GM19324 (cell line): ENCODE results near the gene DNAJC5.
"Not testable (repeated sequence)": the region's sequence is repeated elsewhere in the genome, so short reads cannot be mapped to it uniquely, and the experiment has no call there.

Experiments
- ATAC-seq: cut with Tn5 transposase; IDR thresholded peaks from one replicate; pipeline ENCODE4 v1.9.1; 2021; ENCODE audit warnings: mild to moderate bottlenecking, moderate library complexity; ENCODE audit not compliant: unreplicated experiment, low FRiP score

Gene DNAJC5, protein sequence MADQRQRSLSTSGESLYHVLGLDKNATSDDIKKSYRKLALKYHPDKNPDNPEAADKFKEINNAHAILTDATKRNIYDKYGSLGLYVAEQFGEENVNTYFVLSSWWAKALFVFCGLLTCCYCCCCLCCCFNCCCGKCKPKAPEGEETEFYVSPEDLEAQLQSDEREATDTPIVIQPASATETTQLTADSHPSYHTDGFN

DNA sequence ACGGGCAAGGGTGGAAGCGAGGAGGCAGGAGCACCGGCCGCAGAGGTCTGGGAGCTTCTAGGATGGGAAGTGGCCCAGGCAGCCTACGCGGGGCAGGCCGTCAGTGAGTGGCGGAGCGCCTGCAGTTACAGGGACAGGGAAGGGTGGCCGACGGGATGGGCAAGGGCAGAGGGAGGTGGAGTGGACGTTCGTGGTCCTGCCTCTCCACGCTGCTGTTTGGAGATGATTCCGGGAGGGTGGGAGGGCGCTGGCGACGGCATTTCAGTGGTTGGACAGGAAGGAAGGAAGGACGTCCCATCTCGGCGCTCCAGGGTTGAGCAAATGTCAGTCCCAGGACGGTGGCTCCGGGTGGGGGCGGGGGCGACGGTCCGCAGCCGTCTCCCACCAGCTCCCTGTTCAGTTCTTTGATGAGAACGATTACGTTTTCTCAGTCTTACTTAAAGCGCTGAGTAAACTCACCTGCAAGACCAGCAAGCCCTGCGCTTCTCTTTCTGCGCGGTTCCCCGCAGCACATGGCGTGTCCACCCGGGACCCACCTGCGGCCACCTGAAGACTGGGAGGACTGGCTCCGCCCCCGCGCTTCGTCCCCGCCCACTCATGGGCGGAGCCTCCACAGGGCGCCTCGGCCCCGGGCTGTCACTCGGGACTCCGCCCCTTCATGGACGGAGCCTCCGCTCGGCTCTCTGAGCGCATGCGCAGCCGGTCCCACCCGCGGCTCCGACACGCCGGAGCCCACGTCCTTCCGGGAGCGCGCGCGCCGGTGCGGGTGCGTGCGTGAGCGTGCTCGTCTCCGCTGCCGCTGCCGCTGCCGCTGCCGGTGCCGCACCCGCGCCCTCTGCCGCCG is at the start of gene DNAJC5:
DNAJC5 (plus strand) TSS at position 769 of the 844 bp plus-strand sequence. CDS start 33,220 bp downstream, outside the sequence.
- peak; percentile 93 for ATAC-seq

DNA sequence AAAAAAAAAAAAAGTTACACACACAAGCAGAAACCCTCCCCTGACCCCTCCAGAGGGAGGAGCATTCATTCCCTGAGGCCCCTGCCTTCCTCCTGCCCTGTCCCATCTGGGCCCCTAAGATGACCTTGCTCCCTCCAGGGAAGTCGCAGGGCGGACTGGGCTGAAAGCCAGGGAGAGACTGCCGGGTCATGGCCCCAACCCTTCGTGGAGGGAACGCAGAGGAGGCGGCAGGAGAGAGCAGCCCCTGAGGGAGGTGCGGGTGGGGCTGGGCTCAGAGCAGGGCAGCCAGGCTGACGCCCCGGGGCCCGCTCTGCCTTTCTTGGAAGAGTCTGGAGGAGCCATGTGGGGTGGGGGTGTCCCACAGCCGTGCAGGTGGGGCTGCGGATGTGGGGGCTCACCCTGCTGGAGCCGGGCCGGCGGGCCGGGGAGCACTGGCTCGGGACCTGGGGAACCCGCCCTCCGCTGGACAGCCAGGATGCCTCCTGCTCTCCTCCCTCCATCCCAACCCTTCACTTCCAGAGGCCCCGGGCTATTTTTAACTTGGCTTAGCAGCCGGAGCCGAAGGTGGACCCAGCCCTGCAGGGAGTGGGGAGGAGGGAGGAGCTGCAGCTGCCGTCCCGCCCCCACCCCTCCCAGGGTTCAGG is 48.7 kb upstream of the DNAJC5 start:
- no peak for ATAC-seq

DNA sequence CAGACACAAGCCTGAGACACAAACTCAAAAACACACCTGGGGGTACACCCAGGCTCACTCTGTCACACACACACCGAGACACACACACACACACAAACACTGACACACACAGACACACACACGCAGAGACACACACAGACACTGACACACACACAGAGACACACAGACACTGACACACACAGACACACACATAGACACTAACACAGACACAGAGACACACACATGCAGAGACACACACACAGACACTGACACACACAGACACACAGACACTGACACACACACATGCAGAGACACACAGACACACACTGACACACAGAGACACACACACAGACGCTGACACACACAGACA is 48.1 kb upstream of the DNAJC5 start:
- no peak for ATAC-seq

DNA sequence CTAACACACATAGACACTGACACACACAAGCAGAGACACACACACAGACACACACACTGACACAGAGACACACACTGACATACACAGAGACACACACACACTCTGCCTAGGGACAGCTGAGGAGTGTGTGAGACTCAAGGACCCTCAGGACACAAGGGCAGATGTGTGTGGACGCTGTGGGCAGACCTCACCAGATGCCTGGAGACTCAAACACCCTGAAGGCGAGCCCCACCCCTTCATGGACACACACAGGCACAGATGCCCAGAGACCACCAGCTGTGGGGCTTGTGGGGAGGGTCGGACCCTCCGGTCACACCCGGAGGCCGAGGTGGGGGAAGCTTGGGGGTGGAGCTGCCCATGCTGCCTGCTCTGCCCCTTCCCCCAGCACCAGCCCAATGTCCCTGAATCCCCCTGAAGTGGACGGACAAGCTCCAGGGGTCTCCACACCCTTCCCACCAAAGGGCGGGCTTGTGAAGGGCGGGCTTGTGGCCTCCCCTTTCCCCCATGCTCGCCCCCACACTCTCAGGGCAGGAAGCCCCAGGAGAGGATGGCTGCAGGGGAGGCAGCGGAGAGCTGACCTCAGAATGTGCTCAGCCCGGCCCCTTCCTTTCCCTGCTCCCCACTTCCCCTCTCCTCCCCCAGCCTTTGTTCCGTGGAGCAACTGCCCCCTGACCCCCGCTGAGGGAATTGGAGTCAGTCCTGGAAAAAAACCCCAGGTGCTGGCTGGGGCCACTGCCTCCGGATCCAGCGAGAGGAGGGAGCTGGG is 47.5 kb upstream of the DNAJC5 start:
- ATAC-seq, result no peak

DNA sequence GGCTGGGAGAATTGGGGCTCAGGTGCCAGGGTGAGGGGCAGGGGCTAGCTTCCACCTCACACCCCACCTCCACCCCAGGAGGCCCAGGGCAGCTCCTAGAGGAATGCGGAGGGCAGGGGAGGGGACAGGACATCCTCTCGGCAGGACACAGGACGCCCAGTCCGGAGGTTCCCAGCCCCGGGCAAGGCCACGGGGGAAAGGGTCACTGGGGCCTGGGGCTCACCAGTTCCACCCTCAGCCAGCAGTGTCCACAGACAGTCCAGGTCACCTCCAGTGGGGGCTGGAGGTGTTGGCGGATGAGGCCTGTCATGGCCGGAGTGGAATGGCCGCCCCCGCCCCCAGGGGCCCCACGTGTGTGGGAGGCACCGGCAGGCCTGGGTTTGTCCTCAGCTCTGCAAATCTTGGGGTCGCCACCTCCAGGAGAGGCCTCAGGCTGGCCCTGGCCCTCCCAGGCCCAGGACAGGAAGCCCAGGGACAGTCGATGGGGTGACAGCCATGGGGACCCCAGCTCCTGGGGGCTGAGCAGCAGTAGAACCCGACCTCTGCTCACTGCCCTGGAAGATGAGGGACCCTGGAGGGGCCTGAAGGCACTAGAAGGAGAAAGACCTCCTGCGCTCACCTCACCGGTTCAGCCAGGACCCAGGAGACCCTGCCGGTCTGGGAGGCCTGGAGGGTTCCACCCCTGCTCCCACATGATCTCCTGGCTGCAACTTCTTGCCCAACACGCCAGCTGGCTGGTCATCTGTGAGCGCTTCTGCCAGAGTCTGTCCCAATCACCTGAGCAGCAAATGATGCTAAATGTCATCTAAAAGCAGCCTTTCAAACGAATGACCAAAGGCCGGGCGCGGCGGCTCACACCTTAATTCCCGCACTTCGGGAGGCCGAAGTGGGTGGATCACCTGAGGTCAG is 46.7 kb upstream of the DNAJC5 start:
- ATAC-seq, result no peak

DNA sequence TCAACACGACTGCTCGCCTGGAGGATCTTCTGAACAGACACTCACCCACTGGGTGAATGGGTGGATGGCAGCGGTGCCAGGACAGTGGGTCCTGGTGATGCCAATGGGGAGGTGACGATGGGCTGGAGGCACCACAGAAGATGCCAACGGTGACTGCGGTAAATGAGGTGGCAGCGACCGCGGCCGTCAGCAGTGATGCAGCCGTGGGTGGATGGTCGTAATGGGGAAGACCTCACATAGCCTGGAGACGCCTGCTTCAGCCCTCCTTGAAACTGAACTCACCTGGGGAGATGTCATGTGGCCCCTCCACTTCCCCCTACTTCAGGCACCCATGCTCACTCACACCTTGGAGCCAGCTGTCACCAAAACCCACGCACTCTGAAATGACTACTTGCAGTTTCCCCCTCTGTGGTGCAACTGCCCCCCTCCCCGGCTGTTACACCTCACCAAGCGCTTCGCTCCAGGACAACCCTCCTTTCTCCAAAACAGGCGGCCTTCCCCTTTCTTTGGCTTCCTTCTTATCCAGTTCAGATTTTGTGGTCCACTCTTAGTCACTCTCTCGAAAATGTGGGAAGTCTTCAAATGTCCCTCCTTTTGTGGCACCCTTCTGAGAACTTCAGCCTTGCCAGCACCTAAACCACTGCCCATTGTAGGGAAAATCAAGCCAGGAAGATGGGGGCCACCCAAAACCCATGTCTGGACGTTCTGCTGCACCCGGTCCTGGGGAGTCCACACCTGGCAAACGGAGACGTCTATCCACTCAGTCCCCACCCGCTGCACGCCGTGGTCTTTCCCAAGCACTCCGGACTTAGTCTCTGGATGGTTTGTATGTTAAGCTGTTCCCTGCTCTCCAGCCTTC is 44.0 kb upstream of the DNAJC5 start:
- peak; percentile 59 for ATAC-seq

DNA sequence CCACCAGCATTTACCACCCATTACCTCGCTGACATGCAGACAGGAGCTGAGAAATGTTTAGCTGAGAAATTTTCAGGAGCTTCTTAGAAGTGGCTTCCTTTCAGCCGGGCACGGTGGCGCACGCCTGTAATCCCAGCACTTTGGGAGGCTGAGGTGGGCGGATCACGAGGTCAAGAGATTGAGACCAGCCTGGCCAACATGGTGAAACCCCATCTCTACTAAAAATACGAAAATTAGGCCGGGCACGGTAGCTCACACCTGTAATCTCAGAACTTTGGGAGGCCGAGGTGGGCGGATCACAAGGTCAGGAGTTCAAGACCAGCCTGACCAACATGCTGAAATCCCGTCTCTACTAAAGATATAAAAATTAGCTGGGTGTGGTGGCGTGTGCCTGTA is 43.4 kb upstream of the DNAJC5 start:
- not testable (repeated sequence) for ATAC-seq

DNA sequence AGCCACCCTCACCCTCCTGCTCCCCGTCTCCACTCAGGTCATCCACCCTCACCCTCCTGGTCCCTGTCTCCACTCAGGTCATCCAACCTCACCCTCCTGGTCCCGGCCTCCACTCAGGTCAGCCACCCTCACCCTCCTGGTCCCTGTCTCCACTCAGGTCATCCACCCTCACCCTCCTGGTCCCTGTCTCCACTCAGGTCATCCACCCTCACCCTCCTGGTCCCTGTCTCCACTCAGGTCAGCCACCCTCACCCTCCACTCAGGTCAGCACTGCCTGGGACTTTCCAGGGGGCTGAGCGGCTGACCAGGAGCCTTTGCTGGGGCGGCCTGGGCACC is 41.2 kb upstream of the DNAJC5 start:
- not testable (repeated sequence) for ATAC-seq

DNA sequence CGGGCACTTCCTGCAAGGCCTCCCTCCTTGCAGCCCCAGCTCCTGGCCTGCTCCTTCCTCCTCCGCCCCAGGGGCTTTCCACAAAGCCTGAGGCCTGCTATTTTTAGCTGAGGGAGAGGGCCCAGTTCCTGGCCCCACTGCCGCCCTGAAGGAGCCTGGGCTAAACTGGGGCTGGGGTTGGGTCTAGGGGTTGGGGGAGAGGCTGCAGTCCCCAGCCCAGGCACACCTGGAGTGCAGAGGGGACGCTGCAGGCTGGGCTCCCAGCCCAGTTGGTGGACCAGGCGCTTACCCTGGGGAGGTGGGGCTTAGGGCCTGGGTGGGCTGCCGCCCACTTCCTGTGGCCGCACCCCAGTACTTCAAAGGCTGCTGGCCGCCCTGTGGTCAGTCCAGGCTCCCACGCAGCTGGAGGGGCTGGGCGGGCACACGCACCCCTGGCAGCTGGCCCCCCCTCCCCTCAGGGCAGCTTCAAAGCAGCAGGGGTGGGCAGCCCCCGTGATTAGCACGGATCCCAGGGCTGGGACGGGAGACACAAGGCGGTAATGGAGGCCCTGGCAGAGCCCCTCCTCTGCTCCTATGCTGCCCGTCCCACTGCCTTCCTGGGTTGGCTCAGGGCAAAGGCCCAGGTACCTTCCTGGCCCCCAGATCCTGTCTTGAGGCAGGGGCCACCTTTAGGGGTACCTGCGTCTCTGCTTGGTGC is 40.7 kb upstream of the DNAJC5 start:
- no peak for ATAC-seq

DNA sequence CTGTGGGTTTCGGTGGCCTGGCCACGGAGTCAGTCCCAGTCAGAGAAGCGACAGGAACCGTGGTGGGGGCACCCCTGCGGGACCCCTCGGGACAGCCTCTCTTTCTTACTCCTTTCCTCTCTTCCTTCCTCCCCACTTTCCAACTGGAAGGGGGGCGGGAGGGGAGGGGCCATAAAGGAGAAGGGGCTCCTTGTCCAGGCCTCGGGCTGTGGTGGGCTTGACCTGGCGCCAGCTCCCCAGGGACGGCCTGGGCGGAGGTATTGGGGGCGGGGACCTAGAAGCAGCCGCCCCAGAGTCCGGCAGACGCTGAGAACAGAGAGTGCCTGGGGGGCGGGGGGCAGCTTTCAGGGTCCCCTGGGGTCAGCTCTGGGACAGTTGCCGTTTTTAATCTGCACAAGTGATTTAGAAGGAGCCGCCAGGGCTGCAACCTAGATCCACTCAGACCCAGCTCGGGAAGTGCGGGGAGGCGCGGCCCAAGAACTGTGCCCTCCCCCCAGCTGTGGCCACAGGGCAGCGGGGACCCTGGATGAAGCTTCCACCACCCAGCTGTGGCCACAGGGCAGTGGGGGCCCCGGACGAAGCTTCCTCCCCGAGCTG is 40.1 kb upstream of the DNAJC5 start:
- ATAC-seq, result no peak

DNA sequence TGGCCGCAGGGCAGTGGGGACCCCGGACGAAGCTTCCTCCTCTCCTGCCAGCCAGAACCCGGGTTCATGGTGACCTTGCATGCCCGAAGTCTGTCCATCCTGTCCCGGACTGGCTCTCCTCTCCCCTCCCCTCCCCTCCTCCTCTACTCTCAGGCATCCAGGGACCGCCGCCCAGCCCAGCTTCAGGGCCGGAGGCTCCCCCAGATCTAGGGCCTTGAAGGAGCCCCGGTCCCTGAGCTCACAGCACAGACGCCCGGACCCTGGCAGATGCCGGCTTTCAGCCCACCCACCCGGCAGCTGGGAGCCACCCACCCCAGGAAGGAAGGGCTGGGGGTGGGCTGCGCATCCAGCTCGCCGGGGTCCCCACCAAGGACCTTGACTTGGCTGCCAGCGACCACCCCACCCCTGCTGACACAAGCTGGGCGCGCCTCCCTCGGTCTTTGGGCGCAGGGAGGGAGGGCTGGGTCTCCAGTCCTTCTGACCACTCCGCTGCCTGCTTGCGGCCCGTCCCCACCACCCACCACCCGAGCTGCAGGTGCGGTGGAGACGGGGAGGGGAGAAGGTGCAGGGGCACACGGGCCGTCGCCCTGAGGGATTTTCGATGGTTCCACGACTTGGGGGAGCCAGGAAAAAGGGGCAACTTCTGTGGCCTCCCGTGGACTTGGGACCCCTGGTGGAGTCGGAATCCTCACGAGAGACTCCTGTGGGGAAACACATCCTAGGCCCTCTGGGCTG is 39.4 kb upstream of the DNAJC5 start:
- ATAC-seq, result no peak

DNA sequence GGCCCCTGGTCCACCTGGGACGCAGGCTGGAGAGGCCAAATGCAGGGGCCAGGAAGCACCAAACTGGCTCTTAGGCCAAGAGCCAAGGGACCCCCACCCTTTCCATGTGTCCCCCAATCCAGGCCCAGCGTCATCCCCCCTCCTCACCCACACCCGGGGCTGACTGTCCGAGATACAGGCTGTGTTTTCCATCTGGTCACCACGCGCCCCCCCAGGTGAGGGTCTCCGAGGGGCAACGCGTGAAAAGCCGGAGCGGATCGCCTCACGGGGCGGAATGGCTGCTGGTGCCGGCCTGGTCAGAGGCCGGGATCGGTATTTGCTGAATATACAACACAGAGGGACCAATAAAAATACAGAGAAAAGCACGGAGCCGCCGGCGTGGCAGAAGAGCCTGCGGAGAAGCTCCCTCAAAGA is 38.8 kb upstream of the DNAJC5 start:
- no peak for ATAC-seq

DNA sequence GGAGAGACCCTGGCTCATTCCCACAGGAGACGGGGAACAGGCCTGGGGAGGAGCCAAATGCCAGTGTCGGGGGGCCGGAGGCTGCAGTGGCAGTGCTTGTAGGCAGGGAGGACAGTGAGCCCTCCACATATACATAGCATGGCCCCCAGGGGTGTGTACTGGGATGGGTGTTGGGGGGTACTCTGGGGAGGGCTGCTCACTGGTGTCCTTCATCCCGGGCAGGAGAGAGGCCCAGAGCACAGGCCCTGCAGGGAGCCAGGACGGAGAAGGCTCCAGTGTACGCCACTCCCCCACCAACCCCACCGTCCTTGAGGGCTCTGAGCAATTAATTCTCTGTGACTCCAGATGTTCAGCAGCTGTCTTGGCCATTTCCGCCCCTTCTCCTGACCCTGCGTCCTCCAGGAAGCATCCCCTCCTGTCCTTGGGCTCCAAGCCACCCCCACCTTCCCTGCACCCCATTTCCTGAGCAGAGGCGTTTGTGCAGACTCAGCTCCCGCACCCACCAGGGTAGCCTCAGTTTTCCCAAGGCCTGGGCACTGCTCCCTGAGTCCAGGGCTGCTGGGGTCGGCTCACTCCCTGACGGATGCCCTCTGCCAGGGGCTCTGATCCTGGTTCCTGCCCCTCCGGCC is 37.0 kb upstream of the DNAJC5 start:
- ATAC-seq, result no peak

DNA sequence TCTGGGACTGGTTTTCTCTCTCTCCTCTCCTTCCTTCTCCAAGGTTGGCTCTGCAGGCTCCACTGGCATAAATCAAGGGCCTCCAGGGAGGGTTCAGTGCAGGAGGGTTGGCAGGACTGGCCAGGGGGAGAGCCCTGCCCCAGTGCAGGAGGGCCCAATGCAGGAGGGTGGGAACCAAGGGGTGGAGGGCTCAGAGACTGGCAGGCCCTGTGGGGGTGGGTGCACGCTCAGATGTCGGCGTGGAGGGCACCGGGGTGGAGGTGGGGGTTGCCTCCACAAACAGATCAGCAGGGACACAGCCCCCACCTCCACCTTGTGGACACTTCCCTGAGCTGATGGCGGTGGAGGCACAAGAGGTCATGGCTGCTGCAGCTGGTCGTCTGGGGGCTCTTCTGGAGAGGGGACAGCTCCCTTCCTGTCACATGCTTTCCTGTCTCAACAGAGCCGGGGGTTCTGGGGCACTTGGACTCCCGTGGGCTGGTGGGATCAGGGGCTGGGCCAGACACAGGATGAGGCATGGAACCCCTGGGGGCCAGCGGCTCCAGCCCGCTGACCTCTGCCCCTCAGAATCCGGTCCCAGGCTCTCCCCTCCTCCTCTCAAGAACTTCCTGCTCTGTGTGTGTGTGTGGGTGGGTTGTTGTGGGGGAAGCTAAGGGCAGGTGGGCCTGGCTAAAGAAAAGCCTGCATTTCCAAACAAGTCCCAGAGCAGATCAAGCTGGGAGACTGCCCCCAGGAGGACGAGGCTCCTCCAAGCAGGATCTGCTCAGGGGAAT is 36.3 kb upstream of the DNAJC5 start:
- ATAC-seq, result no peak

DNA sequence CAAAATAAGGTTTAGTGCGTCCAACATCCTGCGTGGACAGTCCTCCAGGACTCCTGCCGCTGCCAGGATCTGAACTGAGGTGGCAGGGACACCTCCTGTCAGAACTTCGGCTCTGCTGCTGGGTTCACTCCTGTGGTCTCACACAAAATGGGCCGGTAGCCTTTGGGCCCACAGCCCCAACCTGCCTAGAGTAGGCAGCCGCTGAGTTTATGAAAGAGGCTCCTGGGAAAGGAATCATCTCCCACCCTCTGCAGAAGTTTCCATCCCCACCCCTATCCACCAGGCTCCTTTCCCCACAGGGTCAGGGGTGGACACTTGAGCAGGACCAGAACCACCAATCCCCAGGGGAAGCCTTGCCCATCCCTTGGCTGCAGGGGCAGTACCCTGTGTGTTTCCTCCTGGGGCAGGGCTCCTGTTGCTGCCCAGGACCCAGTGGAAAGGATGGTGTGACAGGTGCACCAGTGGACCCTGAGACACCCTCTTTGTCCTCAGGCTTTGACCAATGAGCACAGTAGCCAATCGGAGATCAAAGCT is 35.7 kb upstream of the DNAJC5 start:
- no peak for ATAC-seq
